Stimulated activated memory B cell treated with anti-CD40 and anti-IgM and Interleukin-4, amounts not matched to agents 10 μg/mL and 1 μg/mL and 100 μg/mL, for 72 hours (primary cell): ENCODE results near the gene SFMBT2.
A peak's percentile ranks its signal among the peaks of the same experiment; 100 is the strongest.
"Not testable (repeated sequence)": the region's sequence is repeated elsewhere in the genome, so short reads cannot be mapped to it uniquely, and the experiment has no call there.

Source experiments
- ATAC-seq: fragments of 150-1000 bp; cut with Tn5 transposase; 2 replicates; pipeline ENCODE4 v1.10.0; 2021
- H3K27ac Mint-ChIP-seq: one replicate; pipeline ENCODE4 v1.8.0; 2022; ENCODE audit warnings: mild to moderate bottlenecking, mixed read lengths
- H3K27me3 Mint-ChIP-seq: one replicate; pipeline ENCODE4 v1.8.0; 2022; ENCODE audit warnings: mixed read lengths
- H3K36me3 Mint-ChIP-seq: one replicate; pipeline ENCODE4 v1.8.0; 2022; ENCODE audit warnings: mixed read lengths
- H3K4me1 Mint-ChIP-seq: one replicate; pipeline ENCODE4 v1.8.0; 2022; ENCODE audit warnings: mixed read lengths
- H3K4me3 Mint-ChIP-seq: one replicate; pipeline ENCODE4 v1.8.0; 2022; ENCODE audit warnings: mild to moderate bottlenecking, moderate library complexity, mixed read lengths
- H3K9me3 Mint-ChIP-seq: one replicate; pipeline ENCODE4 v1.8.0; 2022; ENCODE audit warnings: mixed read lengths

Gene SFMBT2

DNA sequence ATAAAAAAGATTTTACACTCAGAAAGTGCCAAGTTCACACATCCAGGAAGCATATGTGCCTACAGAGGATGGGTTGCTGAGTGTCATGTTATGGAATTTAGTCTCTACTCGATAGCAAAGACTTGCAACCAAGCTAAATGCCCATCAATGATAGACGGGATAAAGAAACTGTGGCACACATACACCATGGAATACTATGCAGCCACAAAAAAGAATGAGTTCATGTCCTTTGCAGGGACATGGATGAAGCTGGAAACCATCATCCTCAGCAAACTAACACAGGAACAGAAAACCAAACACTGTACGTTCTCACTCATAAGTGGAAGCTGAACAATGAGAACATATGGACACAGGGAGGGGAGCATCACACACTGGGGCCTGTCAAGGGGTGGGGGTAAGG lies 198.1 kb downstream of the SFMBT2 start:
- not testable (repeated sequence) for H3K27ac Mint-ChIP-seq, H3K4me3 Mint-ChIP-seq, H3K9me3 Mint-ChIP-seq, H3K27me3 Mint-ChIP-seq, ATAC-seq, H3K4me1 Mint-ChIP-seq
- peaks cover 75% of the 10 kb centered on the region for H3K36me3 Mint-ChIP-seq

DNA sequence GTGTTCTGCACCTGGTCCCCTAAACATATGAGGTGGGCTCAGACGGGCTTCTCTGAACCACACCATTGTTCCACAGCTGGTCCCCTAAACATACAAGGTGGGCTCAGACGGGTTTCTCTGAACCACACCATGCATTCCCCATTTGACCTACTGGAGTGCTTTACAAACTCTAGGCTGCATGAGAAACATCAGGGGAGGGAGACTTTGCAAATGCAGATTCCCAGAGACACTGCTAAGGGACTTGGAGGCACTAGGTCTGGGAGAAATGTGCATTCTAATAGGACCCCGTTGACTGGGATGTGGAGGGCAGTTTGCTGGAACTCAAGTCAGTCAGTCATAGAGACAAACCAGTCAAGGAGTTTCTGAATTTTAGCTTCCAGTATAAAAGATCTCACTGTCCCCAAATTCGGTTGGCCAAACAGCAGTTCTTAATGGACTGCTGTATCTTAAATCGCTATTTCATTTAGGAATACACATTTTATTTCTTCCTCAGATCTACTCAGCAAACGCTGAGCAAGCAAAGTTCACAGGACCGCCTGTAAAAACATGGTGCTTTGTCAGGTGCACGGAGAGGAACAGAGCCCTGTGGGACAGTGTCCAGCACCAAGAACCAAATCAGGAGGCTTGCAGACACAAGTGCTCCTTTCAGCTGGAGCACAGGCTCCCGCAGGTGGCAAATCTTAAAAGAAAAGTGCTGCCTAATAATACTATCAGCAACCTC lies 198.8 kb downstream of the SFMBT2 start:
- Mint-ChIP-seq H3K4me3 (no peak overlapping the region), H3K27me3 (no peaks in the 10 kb centered on the region), H3K27ac (no peak overlapping the region), H3K4me1 (no peaks in the 10 kb centered on the region), H3K36me3 (peaks cover 74% of the 10 kb centered on the region), H3K9me3 (peaks cover 5% of the 10 kb centered on the region)
- ATAC-seq, result no peak

DNA sequence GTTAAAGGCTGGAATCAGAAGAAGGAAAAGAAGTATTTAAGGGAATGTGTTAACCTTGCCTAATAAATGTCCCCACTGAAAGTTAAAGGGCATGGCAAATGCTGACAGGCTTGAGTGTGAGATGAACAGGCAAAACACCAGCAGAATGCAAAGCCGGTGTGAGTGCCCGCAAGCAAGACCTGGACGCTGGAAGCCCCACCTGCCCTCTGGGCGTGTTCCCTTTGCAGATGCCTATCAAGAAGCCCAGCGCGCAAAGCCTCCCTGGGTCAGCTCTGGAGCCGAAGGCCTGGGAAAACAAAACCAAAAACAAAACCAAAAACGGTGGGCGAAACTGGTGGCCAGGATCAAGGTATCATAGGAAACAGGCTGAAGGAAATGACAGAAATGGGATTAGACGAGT lies 200.3 kb downstream of the SFMBT2 start:
- H3K4me1 Mint-ChIP-seq, result no peaks in the 10 kb centered on the region
- peaks cover 73% of the 10 kb centered on the region for H3K36me3 Mint-ChIP-seq
- H3K4me3 Mint-ChIP-seq, result no peak overlapping the region
- H3K27me3 Mint-ChIP-seq, result no peaks in the 10 kb centered on the region
- no peak for ATAC-seq
- H3K27ac Mint-ChIP-seq, result no peak overlapping the region
- peaks cover 2% of the 10 kb centered on the region for H3K9me3 Mint-ChIP-seq

DNA sequence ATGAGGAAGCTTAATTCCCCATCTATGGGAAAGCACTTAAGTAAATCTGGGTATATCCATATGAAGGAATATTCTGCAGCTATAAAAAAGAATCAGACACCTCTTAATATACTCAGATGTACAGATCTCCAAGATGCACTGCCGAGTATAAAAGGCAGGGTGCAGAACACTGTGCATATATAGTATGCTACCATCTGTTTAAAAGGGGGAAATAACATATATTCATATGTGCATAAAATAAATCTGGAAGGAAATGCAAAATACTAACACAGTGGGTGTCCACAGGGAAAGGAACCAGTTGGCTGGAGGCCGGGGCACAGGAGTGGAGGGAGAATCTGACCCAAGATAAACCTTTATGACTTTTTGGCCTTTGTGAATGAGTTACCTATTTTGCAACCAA lies 201.4 kb downstream of the SFMBT2 start:
- H3K27ac Mint-ChIP-seq, result no peak overlapping the region
- ATAC-seq, result no peak
- no peak overlapping the region for H3K4me3 Mint-ChIP-seq
- no peaks in the 10 kb centered on the region for H3K27me3 Mint-ChIP-seq
- H3K9me3 Mint-ChIP-seq, result peaks cover 2% of the 10 kb centered on the region
- H3K4me1 Mint-ChIP-seq, result no peaks in the 10 kb centered on the region
- H3K36me3 Mint-ChIP-seq, result peaks cover 64% of the 10 kb centered on the region

DNA sequence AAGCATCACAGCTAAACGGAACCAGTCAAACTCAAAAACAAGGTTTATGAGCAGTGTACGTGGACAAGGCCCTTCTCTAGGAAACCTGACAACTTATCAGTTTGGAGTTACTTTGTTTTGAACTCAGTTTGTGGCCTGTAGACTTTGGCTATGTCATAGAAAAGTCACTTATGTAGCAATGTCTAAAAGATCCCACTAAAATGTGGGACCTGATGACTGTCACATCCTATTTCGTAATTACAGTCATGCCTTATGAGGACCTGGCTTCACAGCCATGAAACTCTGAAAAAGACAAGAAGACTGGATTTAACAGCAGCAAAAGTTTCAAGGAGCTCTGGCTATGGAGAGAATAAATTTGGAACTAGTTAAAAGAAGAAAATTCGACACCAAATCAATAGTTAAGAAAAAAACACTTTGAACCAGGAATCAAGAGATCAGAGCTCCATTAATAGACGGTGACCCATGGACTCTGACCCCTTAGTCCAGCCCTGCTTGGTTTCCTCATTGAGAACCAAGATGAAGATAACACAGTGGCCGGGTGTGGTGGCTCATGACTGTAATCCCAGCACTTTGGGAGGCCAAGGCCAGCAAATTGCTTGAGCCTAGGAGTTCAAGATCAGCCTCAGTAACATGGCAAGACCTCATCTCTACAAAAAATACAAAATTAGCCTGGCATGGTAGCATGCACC lies 204.3 kb downstream of the SFMBT2 start:
- peaks cover 2% of the 10 kb centered on the region for H3K9me3 Mint-ChIP-seq
- no peak overlapping the region for H3K4me3 Mint-ChIP-seq
- H3K4me1 Mint-ChIP-seq, result no peaks in the 10 kb centered on the region
- no peaks in the 10 kb centered on the region for H3K27me3 Mint-ChIP-seq
- ATAC-seq, result no peak
- H3K27ac Mint-ChIP-seq, result peak overlapping the region; percentile 48
- peaks cover 62% of the 10 kb centered on the region for H3K36me3 Mint-ChIP-seq

DNA sequence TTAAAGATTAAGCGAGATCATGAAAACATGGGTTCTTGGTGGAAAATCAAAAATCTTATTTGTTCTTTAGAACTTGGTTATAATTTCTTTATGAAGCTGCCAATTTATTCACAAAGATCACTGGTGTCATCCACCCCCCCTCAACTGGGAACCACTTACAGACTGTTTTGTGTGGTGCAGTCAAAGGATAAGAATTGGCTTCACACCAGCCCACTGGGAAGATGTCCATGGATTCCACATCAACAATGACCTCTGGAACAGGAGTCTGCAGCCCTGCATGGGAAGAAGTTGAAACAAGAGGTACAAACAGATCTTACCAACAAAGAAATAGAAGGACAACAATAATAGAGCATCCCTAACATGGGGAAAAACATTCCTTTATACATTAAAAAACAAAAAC lies 205.2 kb downstream of the SFMBT2 start:
- Mint-ChIP-seq H3K4me3 (no peak overlapping the region), H3K36me3 (peaks cover 62% of the 10 kb centered on the region)

DNA sequence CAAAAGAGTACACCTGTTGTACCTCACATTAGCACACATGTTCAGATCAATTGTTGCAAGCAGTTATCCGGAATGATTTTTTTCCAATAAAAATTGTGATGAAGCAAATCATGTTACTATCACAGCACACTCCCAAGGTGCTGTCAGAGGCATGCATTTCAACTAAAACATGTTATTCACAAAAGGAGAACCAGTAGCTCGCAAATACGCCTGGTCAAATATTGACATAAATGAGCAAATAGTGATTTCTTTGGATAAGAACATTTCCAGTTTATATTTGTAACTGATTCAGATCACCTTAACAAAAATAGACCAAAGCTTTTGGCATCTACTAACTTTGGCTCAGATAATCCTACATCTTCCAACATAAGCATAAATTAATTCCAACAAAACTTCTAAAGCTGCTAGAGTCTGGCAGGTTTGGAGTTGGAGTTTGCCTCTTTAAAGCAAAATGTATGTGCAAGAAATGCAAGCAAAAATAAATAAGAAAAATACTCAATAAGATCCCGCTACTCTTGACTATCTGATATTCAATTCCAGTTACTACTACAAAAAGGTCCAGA lies 208.0 kb downstream of the SFMBT2 start:
- Mint-ChIP-seq H3K27ac (no peak overlapping the region), H3K4me1 (no peaks in the 10 kb centered on the region), H3K9me3 (peaks cover 2% of the 10 kb centered on the region), H3K36me3 (peaks cover 68% of the 10 kb centered on the region), H3K27me3 (no peaks in the 10 kb centered on the region), H3K4me3 (no peak overlapping the region)
- no peak for ATAC-seq

More for the DNA sequence above, 205.2 kb downstream of the SFMBT2 start:
- Mint-ChIP-seq H3K27me3 (no peaks in the 10 kb centered on the region), H3K27ac (peak overlapping the region; percentile 12), H3K4me1 (no peaks in the 10 kb centered on the region), H3K9me3 (peaks cover 2% of the 10 kb centered on the region)
- no peak for ATAC-seq

DNA sequence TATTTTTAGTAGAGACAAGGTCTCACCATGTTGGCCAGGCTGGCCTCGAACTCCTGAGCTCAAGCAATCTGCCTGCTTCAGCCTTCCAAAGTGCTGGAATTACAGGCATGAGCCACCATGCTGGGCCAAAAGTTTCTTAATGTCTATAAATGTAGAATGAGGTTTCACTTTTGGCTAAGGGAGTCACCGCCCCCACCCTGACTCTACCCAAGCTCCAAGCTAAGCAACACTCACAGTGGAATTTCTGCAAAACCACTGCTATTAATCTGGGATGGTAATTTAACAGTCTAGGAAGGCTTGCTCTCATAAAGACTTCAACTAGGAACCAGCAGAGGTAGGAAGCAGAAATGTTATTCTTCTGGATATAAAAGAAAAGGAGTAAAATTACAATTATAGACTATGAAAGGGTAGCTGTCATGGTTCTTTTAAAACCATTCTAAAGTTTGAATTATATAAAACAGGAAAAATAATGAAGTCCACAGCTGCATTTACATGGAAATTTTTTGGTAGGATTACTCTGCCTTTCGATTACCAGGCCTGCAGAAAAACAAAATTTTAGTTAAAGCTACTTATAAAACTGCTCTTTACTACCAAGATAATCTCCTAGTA lies 211.6 kb downstream of the SFMBT2 start:
- Mint-ChIP-seq H3K4me1 (peaks cover 20% of the 10 kb centered on the region), H3K36me3 (peaks cover 82% of the 10 kb centered on the region), H3K9me3 (peaks cover 13% of the 10 kb centered on the region), H3K27ac (peak overlapping the region; percentile 48), H3K27me3 (no peaks in the 10 kb centered on the region), H3K4me3 (no peak overlapping the region)
- ATAC-seq, result no peak

DNA sequence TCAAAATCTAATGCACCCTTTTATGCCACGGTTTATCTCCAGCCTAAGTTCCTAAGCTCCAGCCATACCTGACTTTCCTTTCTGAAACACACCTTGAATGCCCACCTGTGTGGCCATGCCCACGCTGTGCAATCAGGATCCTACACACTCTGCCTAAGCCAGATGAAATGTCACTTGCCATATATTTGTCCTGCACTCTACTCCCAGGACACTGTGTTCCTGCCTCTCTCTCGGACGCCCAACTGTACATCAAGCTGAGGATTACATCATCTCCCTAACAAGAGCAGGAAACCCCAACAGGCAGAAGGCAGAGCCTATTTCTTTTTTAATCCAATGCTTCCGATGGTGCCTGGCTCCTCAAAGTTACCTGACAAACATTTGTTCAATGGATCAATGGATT lies 214.6 kb downstream of the SFMBT2 start:
- H3K27ac Mint-ChIP-seq, result peak overlapping the region; percentile 94
- H3K9me3 Mint-ChIP-seq, result peaks cover 18% of the 10 kb centered on the region
- peaks cover 79% of the 10 kb centered on the region for H3K36me3 Mint-ChIP-seq
- no peaks in the 10 kb centered on the region for H3K27me3 Mint-ChIP-seq
- no peak overlapping the region for H3K4me3 Mint-ChIP-seq
- ATAC-seq, result no peak
- H3K4me1 Mint-ChIP-seq, result peaks cover 46% of the 10 kb centered on the region

DNA sequence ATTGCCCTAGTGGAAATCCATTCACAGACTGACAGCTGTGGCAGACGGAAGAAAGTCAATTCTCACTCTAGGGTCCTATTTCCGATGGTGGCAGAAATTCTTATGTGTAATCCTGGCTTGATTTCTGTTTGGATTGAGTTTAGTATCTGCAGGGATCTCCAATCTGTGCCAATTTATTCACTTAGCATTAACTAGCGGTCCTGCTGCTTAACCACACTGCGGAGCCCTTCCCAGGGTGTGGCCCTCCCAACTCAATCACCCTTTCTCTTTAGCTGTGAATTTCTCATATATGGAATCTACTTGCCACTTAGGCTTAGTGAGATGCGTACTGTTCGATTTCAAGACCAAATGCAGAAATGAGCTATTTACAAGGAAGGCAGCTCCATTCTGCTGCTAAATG lies 215.7 kb downstream of the SFMBT2 start:
- Mint-ChIP-seq H3K4me1 (peaks cover 52% of the 10 kb centered on the region), H3K36me3 (peaks cover 75% of the 10 kb centered on the region), H3K27me3 (no peaks in the 10 kb centered on the region), H3K27ac (peak overlapping the region; percentile 94), H3K9me3 (peaks cover 24% of the 10 kb centered on the region), H3K4me3 (no peak overlapping the region)
- ATAC-seq, result no peak

DNA sequence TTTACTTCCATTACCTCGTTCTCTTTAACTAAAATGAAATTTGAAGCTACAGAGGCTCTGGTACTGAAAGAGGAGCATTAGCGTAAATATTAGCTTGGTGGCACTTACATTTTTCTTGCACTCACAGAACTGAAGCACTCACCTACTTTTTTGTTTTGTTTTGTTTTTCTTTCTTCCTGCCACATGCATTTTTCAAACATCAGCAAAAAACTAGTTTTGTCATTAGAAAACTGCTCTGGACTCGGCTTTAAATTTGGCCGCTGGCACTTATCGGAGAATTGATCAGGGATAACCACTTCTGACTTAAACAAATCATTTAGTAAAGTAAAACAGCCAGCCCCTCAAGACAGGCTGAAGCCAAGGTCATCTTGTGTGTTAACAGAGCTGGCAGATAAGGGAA lies 216.3 kb downstream of the SFMBT2 start:
- H3K36me3 Mint-ChIP-seq, result peaks cover 73% of the 10 kb centered on the region
- H3K27me3 Mint-ChIP-seq, result no peaks in the 10 kb centered on the region
- H3K4me1 Mint-ChIP-seq, result peaks cover 55% of the 10 kb centered on the region
- no peak overlapping the region for H3K4me3 Mint-ChIP-seq
- peaks cover 25% of the 10 kb centered on the region for H3K9me3 Mint-ChIP-seq
- H3K27ac Mint-ChIP-seq, result peak overlapping the region; percentile 94
- no peak for ATAC-seq

DNA sequence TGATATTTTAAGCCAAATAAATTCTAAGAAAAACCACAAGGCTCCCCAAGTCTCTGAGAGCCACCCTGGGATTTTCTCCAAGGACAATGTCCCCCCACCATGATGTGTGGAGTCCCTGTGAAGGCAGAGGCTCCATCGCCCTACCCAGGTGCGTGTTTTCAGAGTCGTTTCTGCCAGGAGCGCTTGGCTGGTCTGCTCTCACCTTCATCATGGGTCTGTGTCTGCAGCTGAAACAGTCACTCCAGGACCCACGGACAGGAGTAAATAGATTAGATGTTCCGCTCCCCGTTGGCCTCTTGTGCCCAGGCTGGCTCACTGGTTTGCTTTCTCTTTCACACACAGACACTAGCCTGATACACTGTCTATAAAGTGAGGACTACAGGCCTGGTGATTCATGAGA lies 217.5 kb downstream of the SFMBT2 start:
- H3K4me3 Mint-ChIP-seq, result peak overlapping the region; percentile 58
- peaks cover 27% of the 10 kb centered on the region for H3K9me3 Mint-ChIP-seq
- peaks cover 58% of the 10 kb centered on the region for H3K4me1 Mint-ChIP-seq
- ATAC-seq, result peak; percentile 86
- peak overlapping the region; percentile 94 for H3K27ac Mint-ChIP-seq
- peaks cover 82% of the 10 kb centered on the region for H3K36me3 Mint-ChIP-seq
- no peaks in the 10 kb centered on the region for H3K27me3 Mint-ChIP-seq

DNA sequence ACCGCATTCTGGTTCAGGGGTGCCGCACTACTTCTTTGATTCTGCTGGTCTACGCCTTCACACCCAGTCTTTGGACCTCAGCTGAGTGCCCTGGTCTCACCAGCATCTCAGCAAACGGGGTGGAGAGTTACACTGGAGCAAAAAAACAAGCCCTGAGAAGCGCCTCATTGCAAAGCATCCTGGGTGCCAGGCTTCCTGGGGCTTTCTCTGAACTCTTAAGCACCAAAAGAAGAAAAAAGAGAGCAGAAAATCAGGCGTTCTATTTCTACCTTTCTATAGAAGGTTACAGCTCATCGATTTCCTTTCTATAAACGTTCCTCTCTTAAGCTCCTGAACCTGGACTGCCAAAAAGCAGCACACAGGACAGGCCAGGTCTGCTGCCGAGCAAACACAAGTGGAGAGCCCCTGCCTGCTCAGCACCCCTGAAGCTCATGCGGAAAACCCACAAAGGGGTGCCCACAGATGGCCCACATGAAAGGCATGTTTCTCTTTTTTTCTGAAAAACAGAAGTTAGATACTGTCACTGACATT lies 217.9 kb downstream of the SFMBT2 start:
- peak; percentile 99 for ATAC-seq
- peak overlapping the region; percentile 58 for H3K4me3 Mint-ChIP-seq
- no peaks in the 10 kb centered on the region for H3K27me3 Mint-ChIP-seq
- H3K27ac Mint-ChIP-seq, result peak overlapping the region; percentile 94
- peaks cover 27% of the 10 kb centered on the region for H3K9me3 Mint-ChIP-seq
- H3K36me3 Mint-ChIP-seq, result peaks cover 82% of the 10 kb centered on the region
- H3K4me1 Mint-ChIP-seq, result peaks cover 58% of the 10 kb centered on the region

DNA sequence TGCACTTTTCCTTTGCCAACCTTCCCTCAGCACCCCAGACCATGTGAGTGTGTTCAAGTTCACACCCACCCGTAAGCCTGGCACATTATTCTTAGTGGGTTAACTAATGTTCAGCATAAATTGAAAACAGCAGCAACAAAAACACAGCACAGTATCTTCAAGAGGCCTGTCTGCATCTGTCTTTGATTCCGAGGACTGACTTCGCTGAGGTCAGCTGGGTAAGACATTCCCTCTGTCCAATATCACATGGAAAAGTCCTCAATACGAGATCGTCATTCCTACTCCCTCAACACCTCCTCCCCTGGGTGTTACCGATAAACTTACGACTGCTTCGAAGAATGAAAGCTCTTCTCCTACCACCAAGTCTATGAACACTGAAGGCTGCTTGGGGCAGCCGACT lies 218.8 kb downstream of the SFMBT2 start:
- peak overlapping the region; percentile 28 for H3K4me3 Mint-ChIP-seq
- peaks cover 82% of the 10 kb centered on the region for H3K36me3 Mint-ChIP-seq
- no peaks in the 10 kb centered on the region for H3K27me3 Mint-ChIP-seq
- H3K4me1 Mint-ChIP-seq, result peaks cover 58% of the 10 kb centered on the region
- ATAC-seq, result no peak
- H3K27ac Mint-ChIP-seq, result peak overlapping the region; percentile 94
- H3K9me3 Mint-ChIP-seq, result peaks cover 25% of the 10 kb centered on the region

DNA sequence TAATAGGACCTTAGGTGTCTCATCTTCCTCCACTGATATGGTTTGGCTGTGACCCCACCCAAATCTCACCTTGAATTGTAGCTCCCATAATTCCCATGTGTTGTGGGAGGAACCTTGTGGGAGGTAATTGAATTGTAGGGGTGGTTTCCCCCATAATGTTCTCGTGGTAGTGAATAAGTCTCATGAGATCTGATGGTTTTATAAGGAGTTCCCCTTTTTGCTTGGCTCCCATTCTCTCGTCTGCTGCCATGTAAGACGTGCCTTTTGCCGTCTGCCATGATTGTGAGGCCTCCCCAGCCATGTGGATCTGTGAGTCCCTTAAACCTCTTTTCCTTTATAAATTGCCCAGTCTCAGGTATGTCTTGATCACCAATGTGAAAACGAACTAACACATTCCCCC lies 220.1 kb downstream of the SFMBT2 start:
- not testable (repeated sequence) for ATAC-seq, H3K4me3 Mint-ChIP-seq, H3K27me3 Mint-ChIP-seq
- Mint-ChIP-seq H3K36me3 (peaks cover 79% of the 10 kb centered on the region), H3K4me1 (peaks cover 54% of the 10 kb centered on the region), H3K27ac (peak overlapping the region; percentile 77), H3K9me3 (peaks cover 20% of the 10 kb centered on the region)
